Osteocyte (in vitro differentiated cells): Measurements from ENCODE around the gene PTP4A1. TPM values are rescaled to one million over a fixed set of nuclear protein-coding genes. Genes with fewer than 3 reads are reported as not detected.

ENCODE experiments used
- DNase-seq: peaks from one replicate; pipeline ENCODE4 v3.0.0; 2021; ENCODE audit warnings: mixed read lengths; ENCODE audit not compliant: unreplicated experiment; ENCODE audit errors: extremely low spot score
- H3K27ac Mint-ChIP-seq: one replicate; pipeline ENCODE4 v1.8.0; 2021; ENCODE audit warnings: mild to moderate bottlenecking, mixed read lengths; ENCODE audit not compliant: unreplicated experiment
- H3K27me3 Mint-ChIP-seq: one replicate; pipeline ENCODE4 v1.8.0; 2021; ENCODE audit warnings: mixed read lengths; ENCODE audit not compliant: unreplicated experiment
- H3K36me3 Mint-ChIP-seq: one replicate; pipeline ENCODE4 v1.8.0; 2021; ENCODE audit warnings: mixed read lengths; ENCODE audit not compliant: unreplicated experiment
- H3K4me1 Mint-ChIP-seq: one replicate; pipeline ENCODE4 v1.8.0; 2021; ENCODE audit warnings: mixed read lengths; ENCODE audit not compliant: unreplicated experiment
- H3K4me3 Mint-ChIP-seq: one replicate; pipeline ENCODE4 v1.8.0; 2021; ENCODE audit warnings: mild to moderate bottlenecking, moderate library complexity, mixed read lengths; ENCODE audit not compliant: unreplicated experiment
- H3K9me3 Mint-ChIP-seq: one replicate; pipeline ENCODE4 v1.8.0; 2021; ENCODE audit warnings: mixed read lengths; ENCODE audit not compliant: unreplicated experiment
- total RNA-seq: library from RNA; stranded (reverse); gene quantifications from 2 replicates; pipeline ENCODE4 v1.2.1, GENCODE V29; 2021
- TF ChIP-seq, protein P1 (sequence below): fragments of 200-600 bp; sonication (generic); IDR thresholded peaks from 2 replicates; pipeline ENCODE4 v1.5.0; 2021; ENCODE audit warnings: antibody characterized with exemption, mild to moderate bottlenecking, moderate library complexity

The PTP4A1 gene
- total RNA-seq, 1 donor from 2014 or later, result 62.4 TPM

DNA sequence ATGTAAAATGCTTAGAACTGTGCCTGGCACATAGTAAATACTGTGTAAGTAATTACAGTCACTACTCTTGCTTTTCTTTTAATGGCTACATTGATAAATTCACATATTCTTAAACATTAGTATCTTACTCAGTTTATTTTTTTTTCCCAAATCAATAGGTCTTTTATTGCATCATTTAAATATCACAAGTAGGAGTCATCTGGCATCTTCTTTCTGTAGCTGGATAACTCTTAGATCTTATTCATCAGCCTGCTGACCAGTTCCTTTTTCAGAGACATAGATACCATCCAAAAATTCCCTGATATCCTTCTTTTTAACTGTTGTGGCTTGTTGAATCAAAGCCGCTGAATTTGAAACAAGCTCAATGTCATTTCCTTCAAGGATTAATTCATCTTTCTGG is 43.3 kb downstream of the PTP4A1 start:
- no peaks in the 10 kb centered on the region for H3K9me3 Mint-ChIP-seq
- no peaks in the 10 kb centered on the region for H3K4me1 Mint-ChIP-seq
- DNase-seq, result no peak
- no peaks in the 10 kb centered on the region for H3K36me3 Mint-ChIP-seq
- peaks cover 53% of the 10 kb centered on the region for H3K27me3 Mint-ChIP-seq
- TF ChIP-seq, protein P1, sequence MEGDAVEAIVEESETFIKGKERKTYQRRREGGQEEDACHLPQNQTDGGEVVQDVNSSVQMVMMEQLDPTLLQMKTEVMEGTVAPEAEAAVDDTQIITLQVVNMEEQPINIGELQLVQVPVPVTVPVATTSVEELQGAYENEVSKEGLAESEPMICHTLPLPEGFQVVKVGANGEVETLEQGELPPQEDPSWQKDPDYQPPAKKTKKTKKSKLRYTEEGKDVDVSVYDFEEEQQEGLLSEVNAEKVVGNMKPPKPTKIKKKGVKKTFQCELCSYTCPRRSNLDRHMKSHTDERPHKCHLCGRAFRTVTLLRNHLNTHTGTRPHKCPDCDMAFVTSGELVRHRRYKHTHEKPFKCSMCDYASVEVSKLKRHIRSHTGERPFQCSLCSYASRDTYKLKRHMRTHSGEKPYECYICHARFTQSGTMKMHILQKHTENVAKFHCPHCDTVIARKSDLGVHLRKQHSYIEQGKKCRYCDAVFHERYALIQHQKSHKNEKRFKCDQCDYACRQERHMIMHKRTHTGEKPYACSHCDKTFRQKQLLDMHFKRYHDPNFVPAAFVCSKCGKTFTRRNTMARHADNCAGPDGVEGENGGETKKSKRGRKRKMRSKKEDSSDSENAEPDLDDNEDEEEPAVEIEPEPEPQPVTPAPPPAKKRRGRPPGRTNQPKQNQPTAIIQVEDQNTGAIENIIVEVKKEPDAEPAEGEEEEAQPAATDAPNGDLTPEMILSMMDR, result no peak
- H3K4me3 Mint-ChIP-seq, result no peak overlapping the region
- H3K27ac Mint-ChIP-seq, result no peak overlapping the region

Other genes starting within 250 kb of the PTP4A1 start
- gene PHF3, start 63.3 kb downstream of the PTP4A1 start, total RNA-seq, result 45.9 and 51.5 TPM in 2 replicates